MM.1S (cell line): ENCODE data around the gene KCNN4.

Experiments
- CTCF ChIP-seq: fragments of 300-600 bp; sonication (generic); IDR thresholded peaks from 2 replicates; pipeline ENCODE4 v1.5.1; 2016; ENCODE audit warnings: antibody characterized with exemption, low read length, mixed read lengths
- EZH2 ChIP-seq: fragments of 300-600 bp; sonication (generic); optimal IDR thresholded peaks from 2 replicates; pipeline ENCODE3; 2017; ENCODE audit warnings: low read depth, mild to moderate bottlenecking, antibody characterized with exemption, low read length, mixed read lengths
- EZH2phosphoT487 ChIP-seq: fragments of 300-600 bp; sonication (generic); IDR thresholded peaks from 2 replicates; pipeline ENCODE4 v1.6.1; 2018; ENCODE audit warnings: antibody characterized with exemption, low read length

- TF ChIP-seq CTCF, result no peak
- TF ChIP-seq EZH2, result no peak
- TF ChIP-seq EZH2phosphoT487, result no peak
Measured at GRCh38 chr19:43729919-43730318, 50.9 kb downstream of the KCNN4 start.
